Trophoblast cell (in vitro differentiated cells and primary cell): ENCODE data around the gene UVRAG.

ENCODE experiments used
- DNase-seq, 2 donors: peaks; one replicate each; pipeline ENCODE4 v3.0.0-alpha.2; 2016
- H2AFZ ChIP-seq: 2 replicates; pipeline ENCODE4 v1.6.1; 2013; ENCODE audit warnings: low read length, moderate library complexity, mild to moderate bottlenecking; ENCODE audit not compliant: insufficient read depth, poor library complexity
- H2AK5ac ChIP-seq: 2 replicates; pipeline ENCODE4 v1.6.1; 2013; ENCODE audit warnings: mild to moderate bottlenecking, low read length
- H2BK120ac ChIP-seq: 2 replicates; pipeline ENCODE4 v1.6.1; 2013; ENCODE audit warnings: low read length, mild to moderate bottlenecking, moderate library complexity; ENCODE audit not compliant: insufficient read depth, poor library complexity
- H2BK12ac ChIP-seq: 2 replicates; pipeline ENCODE4 v1.6.1; 2013; ENCODE audit warnings: mild to moderate bottlenecking, low read length, moderate library complexity
- H2BK5ac ChIP-seq: 2 replicates; pipeline ENCODE4 v1.6.1; 2013; ENCODE audit warnings: low read length, low read depth, moderate library complexity, mild to moderate bottlenecking; ENCODE audit not compliant: poor library complexity
- H3K14ac ChIP-seq: 2 replicates; pipeline ENCODE4 v1.6.1; 2013; ENCODE audit warnings: mild to moderate bottlenecking, low read length
- H3K18ac ChIP-seq: 2 replicates; pipeline ENCODE4 v1.6.1; 2013; ENCODE audit warnings: mild to moderate bottlenecking, low read length
- H3K23ac ChIP-seq: 2 replicates; pipeline ENCODE4 v1.6.1; 2013; ENCODE audit warnings: low read length
- H3K27ac ChIP-seq: 2 replicates; pipeline ENCODE4 v1.5.1; 2013; ENCODE audit warnings: low read depth, mild to moderate bottlenecking, inconsistent platforms, low read length, moderate library complexity
- H3K27me3 ChIP-seq: 2 replicates; pipeline ENCODE4 v1.6.1; 2013; ENCODE audit warnings: inconsistent platforms, mild to moderate bottlenecking, low read length, moderate library complexity; ENCODE audit not compliant: insufficient read depth
- H3K36me3 ChIP-seq, 2 experiments: 1 replicate in 1 of 2; 2 replicates in 1 of 2; pipeline ENCODE4 v1.6.1; 2013; ENCODE audit warnings: low read length in 2 of 2, mild to moderate bottlenecking in 2 of 2, moderate library complexity in 1 of 2; ENCODE audit not compliant: insufficient read depth in 2 of 2, control insufficient read depth in 1 of 2
- H3K4ac ChIP-seq: 2 replicates; pipeline ENCODE4 v1.6.1; 2013; ENCODE audit warnings: low read depth, mild to moderate bottlenecking, low read length, moderate library complexity
- H3K4me1 ChIP-seq, 2 experiments: 1 replicate in 1 of 2; 2 replicates in 1 of 2; pipeline ENCODE4 v1.6.1; 2013; ENCODE audit warnings: low read length in 2 of 2, mild to moderate bottlenecking in 2 of 2, moderate library complexity in 1 of 2; ENCODE audit not compliant: insufficient read depth in 2 of 2, control insufficient read depth in 1 of 2
- H3K4me2 ChIP-seq: 2 replicates; pipeline ENCODE4 v1.6.1; 2013; ENCODE audit warnings: inconsistent platforms, mild to moderate bottlenecking, low read length, moderate library complexity
- H3K4me3 ChIP-seq: 2 replicates; pipeline ENCODE4 v1.5.1; 2013; ENCODE audit warnings: mild to moderate bottlenecking, low read depth, low read length, inconsistent platforms
- H3K79me1 ChIP-seq: one replicate; pipeline ENCODE4 v1.6.1; 2013; ENCODE audit warnings: low read length
- H3K79me2 ChIP-seq: 2 replicates; pipeline ENCODE4 v1.6.1; 2013; ENCODE audit warnings: low read length, mild to moderate bottlenecking; ENCODE audit not compliant: control insufficient read depth, insufficient read depth, poor library complexity
- H3K9ac ChIP-seq: 2 replicates; pipeline ENCODE4 v1.6.1; 2013; ENCODE audit warnings: mild to moderate bottlenecking, low read length
- H3K9me3 ChIP-seq: 2 replicates; pipeline ENCODE4 v1.6.1; 2013; ENCODE audit warnings: low read depth, mild to moderate bottlenecking, control low read depth, inconsistent platforms, low read length; ENCODE audit not compliant: insufficient read depth
- H4K12ac ChIP-seq: 2 replicates; pipeline ENCODE4 v1.6.1; 2013; ENCODE audit warnings: low read depth, mild to moderate bottlenecking, low read length, moderate library complexity
- H4K8ac ChIP-seq: 2 replicates; pipeline ENCODE4 v1.6.1; 2013; ENCODE audit warnings: low read depth, mild to moderate bottlenecking, low read length, moderate library complexity
- H4K91ac ChIP-seq: one replicate; pipeline ENCODE4 v1.6.1; 2013; ENCODE audit warnings: low read depth, mild to moderate bottlenecking, low read length, moderate library complexity
- WGBS: extraction: QIAGEN DNeasy Blood & Tissue Kit; methylation state at CpG from one replicate; pipeline ENCODE4 v1.1.7; 2013; ENCODE audit warnings: missing lambda C conversion rate; ENCODE audit not compliant: insufficient read length, insufficient coverage; ENCODE audit errors: extremely low coverage; 5-methylcytosine and 5-hydroxymethylcytosine counted together

Gene UVRAG

GRCh38 chr11:75821202-75821601 lies 6.2 kb downstream of the UVRAG start:
- H2BK12ac ChIP-seq = no peak overlapping the region
- H3K14ac ChIP-seq = no peak overlapping the region
- no peaks in the 10 kb centered on the region for H3K79me1 ChIP-seq
- peaks cover 2% of the 10 kb centered on the region for H3K79me2 ChIP-seq
- H3K23ac ChIP-seq = no peak overlapping the region
- no peak overlapping the region for H3K9ac ChIP-seq
- H2BK5ac ChIP-seq = no peak overlapping the region
- no peak overlapping the region for H3K4me2 ChIP-seq
- H4K12ac ChIP-seq = no peak overlapping the region
- peaks cover 0 to 1% of the 10 kb centered on the region in 2 experiments for H3K36me3 ChIP-seq
- no peak for DNase-seq
- no CpG with 5 or more reads among the region's 5 CpGs for WGBS
- no peak overlapping the region for H3K4me3 ChIP-seq
- H3K18ac ChIP-seq = no peak overlapping the region
- no peak overlapping the region for H4K91ac ChIP-seq
- no peak overlapping the region for H3K27ac ChIP-seq
- H3K4ac ChIP-seq = no peak overlapping the region
- H2BK120ac ChIP-seq = no peak overlapping the region
- no peaks in the 10 kb centered on the region for H3K9me3 ChIP-seq
- no peak overlapping the region for H2AFZ ChIP-seq
- no peak overlapping the region for H4K8ac ChIP-seq
- H3K4me1 ChIP-seq = peaks cover 6 to 8% of the 10 kb centered on the region in 2 experiments
- no peak overlapping the region for H2AK5ac ChIP-seq
- H3K27me3 ChIP-seq = no peaks in the 10 kb centered on the region

- no peak overlapping the region for H2BK5ac ChIP-seq
- no peaks in the 10 kb centered on the region for H3K9me3 ChIP-seq
- H3K4me3 ChIP-seq = no peak overlapping the region
- no peaks in the 10 kb centered on the region for H3K79me2 ChIP-seq
- H3K4me2 ChIP-seq = no peak overlapping the region
- no peak overlapping the region for H3K27ac ChIP-seq
- H2AK5ac ChIP-seq = no peak overlapping the region
- H2BK12ac ChIP-seq = no peak overlapping the region
- H3K14ac ChIP-seq = no peak overlapping the region
- no peak overlapping the region for H2BK120ac ChIP-seq
- H3K23ac ChIP-seq = no peak overlapping the region
- H4K12ac ChIP-seq = no peak overlapping the region
- H2AFZ ChIP-seq = no peak overlapping the region
- no CpG with 5 or more reads among the region's 3 CpGs for WGBS
- peaks cover 0 to 2% of the 10 kb centered on the region in 2 experiments for H3K4me1 ChIP-seq
- no peak overlapping the region for H4K8ac ChIP-seq
- no peaks in the 10 kb centered on the region for H3K79me1 ChIP-seq
- no peak overlapping the region for H3K4ac ChIP-seq
- H3K9ac ChIP-seq = no peak overlapping the region
- DNase-seq = no peak
- H4K91ac ChIP-seq = no peak overlapping the region
- no peaks in the 10 kb centered on the region for H3K27me3 ChIP-seq
- no peak overlapping the region for H3K18ac ChIP-seq
- H3K36me3 ChIP-seq = peaks cover 0 to 1% of the 10 kb centered on the region in 2 experiments
Measured at GRCh38 chr11:75822541-75822940, 7.5 kb downstream of the UVRAG start.

GRCh38 chr11:75823415-75823814 lies 8.4 kb downstream of the UVRAG start:
- Histone ChIP-seq H3K9me3 (no peaks in the 10 kb centered on the region), H3K79me1 (no peaks in the 10 kb centered on the region), H2BK120ac (no peak overlapping the region), H3K23ac (no peak overlapping the region), H3K4me3 (no peak overlapping the region), H4K8ac (no peak overlapping the region), H3K18ac (no peak overlapping the region), H3K4me1 (peaks cover 0 to 2% of the 10 kb centered on the region in 2 experiments), H3K4me2 (no peak overlapping the region), H2BK5ac (no peak overlapping the region), H3K4ac (no peak overlapping the region), H3K27ac (no peak overlapping the region), H3K27me3 (no peaks in the 10 kb centered on the region), H2AFZ (no peak overlapping the region), H3K79me2 (no peaks in the 10 kb centered on the region), H3K9ac (no peak overlapping the region), H4K12ac (no peak overlapping the region), H3K14ac (no peak overlapping the region), H2BK12ac (no peak overlapping the region), H3K36me3 (peaks cover 0 to 1% of the 10 kb centered on the region in 2 experiments), H4K91ac (no peak overlapping the region), H2AK5ac (no peak overlapping the region)
- no CpG with 5 or more reads among the region's 4 CpGs for WGBS
- no peak for DNase-seq

GRCh38 chr11:75823946-75824345 lies 8.9 kb downstream of the UVRAG start:
- no peak overlapping the region for H3K27ac ChIP-seq
- no peak overlapping the region for H3K14ac ChIP-seq
- no peak overlapping the region for H3K9ac ChIP-seq
- H3K27me3 ChIP-seq = no peaks in the 10 kb centered on the region
- H3K79me1 ChIP-seq = no peaks in the 10 kb centered on the region
- H2BK5ac ChIP-seq = no peak overlapping the region
- H3K4me2 ChIP-seq = no peak overlapping the region
- no peak overlapping the region for H3K18ac ChIP-seq
- no peak overlapping the region for H4K12ac ChIP-seq
- no peak overlapping the region for H2BK120ac ChIP-seq
- WGBS = no CpG with 5 or more reads among the region's 4 CpGs
- no peak overlapping the region for H2AFZ ChIP-seq
- no peak overlapping the region for H2BK12ac ChIP-seq
- H3K23ac ChIP-seq = no peak overlapping the region
- H4K91ac ChIP-seq = no peak overlapping the region
- H2AK5ac ChIP-seq = no peak overlapping the region
- H3K4ac ChIP-seq = no peak overlapping the region
- H3K4me1 ChIP-seq = peaks cover 0 to 2% of the 10 kb centered on the region in 2 experiments
- no peak for DNase-seq
- H3K79me2 ChIP-seq = no peaks in the 10 kb centered on the region
- peaks cover 0 to 1% of the 10 kb centered on the region in 2 experiments for H3K36me3 ChIP-seq
- no peak overlapping the region for H4K8ac ChIP-seq
- H3K9me3 ChIP-seq = no peaks in the 10 kb centered on the region
- H3K4me3 ChIP-seq = no peak overlapping the region
